Naive B cell (primary cell): ENCODE results near the gene TFCP2. TPM values are rescaled to one million over a fixed set of nuclear protein-coding genes. Genes with fewer than 3 reads are reported as not detected.

Experiments used
- ATAC-seq, 2 donors: fragments of 150-1000 bp; cut with Tn5 transposase; 2 replicates each; pipeline ENCODE4 v1.10.0; 2021; ENCODE audit warnings: low read depth in 2 of 2, mild to moderate bottlenecking in 2 of 2, moderate library complexity in 2 of 2
- DNase-seq: peaks from one replicate; pipeline ENCODE4 v3.0.0; 2022
- H3K27ac Mint-ChIP-seq, 6 donors: one replicate each; pipeline ENCODE4 v1.8.0; 2020 to 2022; ENCODE audit warnings: mild to moderate bottlenecking in 6 of 6, mixed read lengths in 6 of 6, moderate library complexity in 5 of 6, inconsistent platforms in 2 of 6
- H3K27me3 Mint-ChIP-seq, 3 donors: one replicate each; pipeline ENCODE4 v1.8.0; 2021 to 2022; ENCODE audit warnings: mixed read lengths in 3 of 3, mild to moderate bottlenecking in 1 of 3
- H3K36me3 Mint-ChIP-seq, 2 donors: one replicate each; pipeline ENCODE4 v1.8.0; 2020 to 2022; ENCODE audit warnings: mixed read lengths in 2 of 2, inconsistent platforms in 1 of 2, mild to moderate bottlenecking in 1 of 2
- H3K4me1 Mint-ChIP-seq, 3 donors: one replicate each; pipeline ENCODE4 v1.8.0; 2020 to 2022; ENCODE audit warnings: mixed read lengths in 3 of 3, inconsistent platforms in 1 of 3, mild to moderate bottlenecking in 1 of 3, moderate library complexity in 1 of 3
- H3K4me3 Mint-ChIP-seq, 8 donors: one replicate each; pipeline ENCODE4 v1.8.0; 2020 to 2022; ENCODE audit warnings: mild to moderate bottlenecking in 8 of 8, mixed read lengths in 8 of 8, moderate library complexity in 8 of 8, inconsistent platforms in 2 of 8
- H3K9me3 Mint-ChIP-seq, 7 donors: one replicate each; pipeline ENCODE4 v1.8.0; 2020 to 2022; ENCODE audit warnings: mixed read lengths in 7 of 7, mild to moderate bottlenecking in 5 of 7, inconsistent platforms in 2 of 7, moderate library complexity in 1 of 7
- polyA plus RNA-seq, 6 donors: library from polyadenylated mRNA; unstranded; fragments of 300-500 nt; fragmentation: Illumina TruSeq; gene quantifications; one replicate each; pipeline ENCODE4 v1.2.3, GENCODE V29; 2021; ENCODE audit warnings: low read depth in 6 of 6

Gene TFCP2
- polyA plus RNA-seq, 6 donors from 2014 or later, result 9.7 to 14.0 (median 13.1) TPM

GRCh38 chr12:51208016-51208660 is 35.2 kb upstream of the TFCP2 start:
- H3K27me3 Mint-ChIP-seq, result peaks cover 0 to 3% (median 0%) of the 10 kb centered on the region in 3 donors
- H3K4me1 Mint-ChIP-seq, result peaks cover 3 to 6% (median 5%) of the 10 kb centered on the region in 3 donors
- no peak overlapping the region for H3K4me3 Mint-ChIP-seq
- ATAC-seq (no peak), DNase-seq (no peak)
- no peaks in the 10 kb centered on the region for H3K9me3 Mint-ChIP-seq
- H3K36me3 Mint-ChIP-seq, result peaks cover 0 to 6% of the 10 kb centered on the region in 2 donors
- H3K27ac Mint-ChIP-seq, result peak overlapping the region in 2 of 6 donors; percentile 69 to 80

- peaks cover 0 to 3% (median 0%) of the 10 kb centered on the region in 3 donors for H3K27me3 Mint-ChIP-seq
- peaks cover 0 to 5% (median 2%) of the 10 kb centered on the region in 3 donors for H3K4me1 Mint-ChIP-seq
- H3K36me3 Mint-ChIP-seq, result peaks cover 0 to 6% of the 10 kb centered on the region in 2 donors
- ATAC-seq, result no peak
- no peak overlapping the region for H3K4me3 Mint-ChIP-seq
- no peaks in the 10 kb centered on the region for H3K9me3 Mint-ChIP-seq
- DNase-seq, result no peak
- no peak overlapping the region for H3K27ac Mint-ChIP-seq
Observed at GRCh38 chr12:51205350-51205749, 32.4 kb upstream of the TFCP2 start.

GRCh38 chr12:51202718-51203117 is 29.8 kb upstream of the TFCP2 start:
- no peak for ATAC-seq
- Mint-ChIP-seq H3K4me3 (no peak overlapping the region), H3K27me3 (no peaks in the 10 kb centered on the region), H3K27ac (peak overlapping the region in 1 of 6 donors; percentile 57), H3K9me3 (no peaks in the 10 kb centered on the region), H3K36me3 (peaks cover 0 to 6% of the 10 kb centered on the region in 2 donors), H3K4me1 (no peaks in the 10 kb centered on the region)
- no peak for DNase-seq

- no peak overlapping the region for H3K4me3 Mint-ChIP-seq
- no peak for DNase-seq
- peak overlapping the region in 1 of 6 donors; percentile 49 for H3K27ac Mint-ChIP-seq
- no peaks in the 10 kb centered on the region for H3K4me1 Mint-ChIP-seq
- no peak for ATAC-seq
- H3K9me3 Mint-ChIP-seq, result no peaks in the 10 kb centered on the region
- H3K27me3 Mint-ChIP-seq, result no peaks in the 10 kb centered on the region
- peaks cover 0 to 6% of the 10 kb centered on the region in 2 donors for H3K36me3 Mint-ChIP-seq
Observed at GRCh38 chr12:51200806-51201205, 27.9 kb upstream of the TFCP2 start.

- H3K4me1 Mint-ChIP-seq, result no peaks in the 10 kb centered on the region
- no peaks in the 10 kb centered on the region for H3K9me3 Mint-ChIP-seq
- no peaks in the 10 kb centered on the region for H3K27me3 Mint-ChIP-seq
- DNase-seq (no peak), ATAC-seq (no peak)
- peak overlapping the region in 1 of 6 donors; percentile 60 for H3K27ac Mint-ChIP-seq
- H3K36me3 Mint-ChIP-seq, result peaks cover 0 to 6% of the 10 kb centered on the region in 2 donors
- H3K4me3 Mint-ChIP-seq, result no peak overlapping the region
Observed at GRCh38 chr12:51200156-51200555, 27.2 kb upstream of the TFCP2 start.

- Mint-ChIP-seq H3K9me3 (no peaks in the 10 kb centered on the region), H3K27me3 (no peaks in the 10 kb centered on the region), H3K4me1 (no peaks in the 10 kb centered on the region), H3K36me3 (peaks cover 0 to 6% of the 10 kb centered on the region in 2 donors), H3K4me3 (no peak overlapping the region), H3K27ac (peak overlapping the region in 2 of 6 donors; percentile 58 to 60)
- ATAC-seq, result no peak
- DNase-seq, result no peak
Observed at GRCh38 chr12:51199366-51199945, 26.5 kb upstream of the TFCP2 start.

GRCh38 chr12:51198568-51199365 is 25.8 kb upstream of the TFCP2 start:
- no peaks in the 10 kb centered on the region for H3K9me3 Mint-ChIP-seq
- peaks cover 0 to 5% of the 10 kb centered on the region in 2 donors for H3K36me3 Mint-ChIP-seq
- no peaks in the 10 kb centered on the region for H3K4me1 Mint-ChIP-seq
- ATAC-seq (no peak), DNase-seq (no peak)
- no peak overlapping the region for H3K27ac Mint-ChIP-seq
- H3K4me3 Mint-ChIP-seq, result no peak overlapping the region
- H3K27me3 Mint-ChIP-seq, result no peaks in the 10 kb centered on the region

- Mint-ChIP-seq H3K27ac (peak overlapping the region in 1 of 6 donors; percentile 20), H3K4me1 (no peaks in the 10 kb centered on the region), H3K27me3 (no peaks in the 10 kb centered on the region), H3K4me3 (peak overlapping the region in 1 of 8 donors; percentile 35), H3K36me3 (no peaks in the 10 kb centered on the region), H3K9me3 (no peaks in the 10 kb centered on the region)
- ATAC-seq (no peak), DNase-seq (no peak)
Observed at GRCh38 chr12:51197736-51198567, 25.0 kb upstream of the TFCP2 start.

GRCh38 chr12:51196547-51196946 is 23.6 kb upstream of the TFCP2 start:
- H3K36me3 Mint-ChIP-seq, result peaks cover 6 to 10% of the 10 kb centered on the region in 2 donors
- H3K4me3 Mint-ChIP-seq, result no peak overlapping the region
- ATAC-seq (no peak), DNase-seq (no peak)
- H3K4me1 Mint-ChIP-seq, result no peaks in the 10 kb centered on the region
- H3K27ac Mint-ChIP-seq, result no peak overlapping the region
- H3K27me3 Mint-ChIP-seq, result no peaks in the 10 kb centered on the region
- H3K9me3 Mint-ChIP-seq, result no peaks in the 10 kb centered on the region

- Mint-ChIP-seq H3K27me3 (no peaks in the 10 kb centered on the region), H3K36me3 (peaks cover 6 to 10% of the 10 kb centered on the region in 2 donors), H3K4me1 (no peaks in the 10 kb centered on the region), H3K27ac (no peak overlapping the region), H3K9me3 (no peaks in the 10 kb centered on the region), H3K4me3 (no peak overlapping the region)
- no peak for DNase-seq
- ATAC-seq, result no peak
Observed at GRCh38 chr12:51195841-51196240, 22.9 kb upstream of the TFCP2 start.

GRCh38 chr12:51192284-51192671 is 19.3 kb upstream of the TFCP2 start:
- Mint-ChIP-seq H3K36me3 (peaks cover 6 to 10% of the 10 kb centered on the region in 2 donors), H3K9me3 (no peaks in the 10 kb centered on the region), H3K4me3 (no peak overlapping the region), H3K27me3 (no peaks in the 10 kb centered on the region), H3K27ac (no peak overlapping the region), H3K4me1 (peaks cover 6 to 19% (median 12%) of the 10 kb centered on the region in 3 donors)
- ATAC-seq (no peak), DNase-seq (no peak)

- ATAC-seq (no peak), DNase-seq (no peak)
- H3K27ac Mint-ChIP-seq, result peak overlapping the region in 2 of 6 donors; percentile 52 to 69
- no peak overlapping the region for H3K4me3 Mint-ChIP-seq
- no peaks in the 10 kb centered on the region for H3K9me3 Mint-ChIP-seq
- peaks cover 6 to 10% of the 10 kb centered on the region in 2 donors for H3K36me3 Mint-ChIP-seq
- peaks cover 8 to 25% (median 16%) of the 10 kb centered on the region in 3 donors for H3K4me1 Mint-ChIP-seq
- no peaks in the 10 kb centered on the region for H3K27me3 Mint-ChIP-seq
Observed at GRCh38 chr12:51191516-51192283, 18.8 kb upstream of the TFCP2 start.
